Stimulated activated CD8-positive, alpha-beta memory T cell treated with anti-CD3 and anti-CD28 coated beads, Interleukin-4, amount 100 ng/mL, for 24 hours (primary cell): ENCODE data around the gene CROCC.

Experiments used
- DNase-seq: peaks from one replicate; pipeline ENCODE4 v3.0.0-alpha.2; 2020; ENCODE audit warnings: low read depth

CROCC gene

DNA sequence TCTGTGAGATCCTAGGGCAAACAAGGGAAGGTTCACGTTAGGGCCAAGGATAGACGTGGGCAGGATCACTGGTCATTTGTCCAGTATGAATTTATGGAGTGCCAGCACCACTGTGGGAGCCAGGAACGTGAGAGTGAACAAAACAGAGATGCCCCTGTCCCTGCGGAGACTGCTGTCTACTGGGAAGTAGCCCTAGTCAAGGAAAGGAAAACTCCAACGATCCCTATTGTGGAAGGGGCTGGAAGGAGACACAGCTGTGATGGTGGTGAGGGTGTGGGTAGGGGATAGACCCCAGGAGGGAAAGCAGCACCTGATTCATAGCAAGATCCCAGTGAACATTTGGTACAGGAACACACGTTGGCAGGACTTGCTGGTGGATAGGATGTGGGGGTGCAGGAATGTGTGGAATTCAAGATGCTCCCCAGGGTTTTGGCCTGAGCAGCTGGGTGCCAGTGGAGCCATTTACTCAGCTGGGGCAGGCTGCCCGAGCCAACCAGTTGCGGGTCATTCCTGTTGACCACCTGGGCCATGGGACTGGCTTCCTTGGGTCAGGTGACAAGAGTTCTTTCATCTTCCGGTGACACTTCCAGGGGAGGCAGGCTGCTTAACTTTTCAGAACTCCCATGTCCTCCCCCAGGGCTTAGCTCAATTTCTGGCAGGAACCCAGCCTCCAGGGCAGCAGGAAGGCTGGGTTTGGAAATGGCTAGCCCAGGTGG lies 91.2 kb downstream of the CROCC start:
- no peak for DNase-seq

DNA sequence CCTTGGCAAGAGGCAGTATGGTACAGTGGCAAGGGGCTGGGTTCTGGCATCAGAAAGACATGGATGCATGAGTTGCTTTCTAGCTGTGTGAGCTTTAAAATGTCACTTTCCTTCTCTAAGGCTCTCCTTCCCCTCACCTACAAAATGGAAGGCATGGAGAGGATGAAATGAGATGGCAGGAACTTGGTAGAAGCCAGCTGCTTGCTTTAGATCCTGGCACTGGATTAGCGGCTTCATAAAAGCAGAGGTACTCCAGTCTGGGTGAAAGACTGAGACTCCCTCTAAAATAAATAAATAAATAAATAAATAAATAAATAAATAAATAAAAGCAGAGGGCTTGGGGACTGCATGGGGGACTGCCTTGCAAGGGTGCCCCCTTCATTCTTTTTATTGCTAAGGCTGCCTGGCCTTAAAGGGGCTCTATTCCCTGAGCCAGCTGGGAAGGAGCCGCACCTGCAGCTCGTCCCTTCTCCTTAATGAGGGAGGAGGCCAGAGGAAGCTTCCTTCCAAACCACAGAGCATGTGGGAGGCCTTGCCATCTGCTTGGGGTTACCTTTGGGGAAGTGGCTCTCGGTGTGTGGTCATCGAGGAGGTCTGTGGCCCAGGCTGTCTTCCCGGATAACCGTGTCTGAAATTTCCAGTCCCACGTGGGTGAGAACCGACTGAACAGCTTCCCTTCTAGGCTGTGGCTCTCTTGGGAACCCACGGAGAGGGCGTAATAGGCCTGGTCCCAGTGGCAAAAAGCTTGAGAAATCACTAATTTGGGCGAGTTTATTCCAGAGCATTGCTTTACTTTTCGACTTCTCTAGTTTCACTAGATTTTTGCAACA lies 92.0 kb downstream of the CROCC start:
- no peak for DNase-seq

GRCh38 chr1:17014671-17015567 lies 93.2 kb downstream of the CROCC start:
- DNase-seq, result no peak

- DNase-seq, result no peak
Observed at GRCh38 chr1:17016317-17016661, 94.6 kb downstream of the CROCC start.

- no peak for DNase-seq
Observed at GRCh38 chr1:17017435-17017834, 95.7 kb downstream of the CROCC start.

DNA sequence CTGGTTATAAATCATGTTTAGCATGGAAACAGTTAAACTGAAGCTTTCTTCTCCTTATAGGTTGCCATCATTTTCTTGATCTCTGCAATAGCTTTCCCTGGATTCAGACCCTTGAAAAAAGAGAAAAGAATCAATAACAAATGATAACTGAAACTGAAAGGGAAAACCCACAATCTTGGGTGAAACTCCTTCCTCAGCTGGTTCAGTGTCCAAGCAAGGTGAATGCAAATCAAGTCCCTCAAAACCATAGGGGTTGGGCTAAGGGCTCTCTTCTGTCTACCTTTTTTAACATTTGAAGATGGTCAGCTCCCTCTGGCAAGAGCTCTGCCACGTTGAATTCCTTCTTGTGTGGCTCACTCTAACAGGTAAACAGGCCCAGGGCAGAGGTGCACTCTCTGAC lies 97.1 kb downstream of the CROCC start:
- DNase-seq, result no peak

DNA sequence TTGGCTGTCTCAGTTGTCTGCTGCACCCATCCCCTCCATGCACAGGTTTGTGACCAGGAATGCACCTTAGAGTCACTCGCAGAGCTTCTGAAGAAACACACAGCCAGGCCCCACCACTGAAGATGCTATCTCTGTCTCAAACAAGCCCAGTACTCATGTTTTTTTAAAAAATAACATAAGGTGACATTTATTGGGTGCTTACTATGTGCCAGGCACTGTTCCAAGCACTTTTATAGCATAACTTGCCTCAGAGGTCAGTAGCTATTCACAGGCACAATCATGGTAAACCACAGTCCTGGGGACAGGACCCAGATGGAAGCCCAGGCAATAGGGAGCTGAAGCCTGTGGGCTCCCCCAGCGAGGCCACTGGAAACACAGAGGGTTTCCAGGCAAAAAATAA lies 98.8 kb downstream of the CROCC start:
- DNase-seq, result no peak

GRCh38 chr1:17021896-17022295 lies 100.2 kb downstream of the CROCC start:
- DNase-seq, result no peak
